HCT116 (cell line): Measurements from ENCODE around the gene MUSK. TPM values are rescaled to one million over a fixed set of nuclear protein-coding genes. Genes with fewer than 3 reads are reported as not detected.

Source experiments
- ATAC-seq: fragments of 200-7000 bp; cut with Tn5 transposase; 2 replicates; pipeline ENCODE4 v1.9.1; 2020; ENCODE audit warnings: mild to moderate bottlenecking, moderate library complexity
- BruUV-seq: library from RNA; stranded (reverse); fragments of 400-500 nt; replicated peaks from 2 replicates; lab custom pipeline; 2021; lab: Mats Ljungman, UMichigan
- CTCF ChIA-PET: fragments of 300-600 bp; sonication (Branson Sonifier 250); formaldehyde crosslinking; loops from one replicate; lab custom pipeline; 2021; ENCODE audit warnings: antibody characterized with exemption; lab: Charles Lee
- POLR2A ChIA-PET: fragments of 300-600, 350-600 bp; sonication (Branson Sonifier 250); formaldehyde crosslinking; loops from one replicate; lab custom pipeline; 2021; ENCODE audit warnings: antibody characterized with exemption; lab: Charles Lee
- RAD21 ChIA-PET, 2 experiments: fragments of 300-600 bp; sonication (Branson Sonifier 250); formaldehyde crosslinking; loops; one replicate each; lab custom pipeline; 2023; ENCODE audit warnings: low total read pairs in 2 of 2; ENCODE audit not compliant: uncharacterized antibody in 2 of 2, unreplicated experiment in 2 of 2, low non-redundant PET in 1 of 2; lab: Charles Lee
- DNase-seq: peaks from one replicate; pipeline ENCODE4 v3.0.0-alpha.2; 2010; ENCODE audit warnings: low read depth, low spot score
- H2AFZ ChIP-seq: fragments of 200-600 bp; shearing (Covaris generic), sonication (generic); 2 replicates; pipeline ENCODE4 v1.6.1; 2017; ENCODE audit warnings: low read depth, mixed run types, mixed read lengths, antibody characterized with exemption, low read length; ENCODE audit not compliant: poor library complexity, severe bottlenecking
- H3K27ac ChIP-seq: 2 replicates; pipeline ENCODE4 v1.5.1; 2012; ENCODE audit warnings: low read depth, low read length
- H3K27me3 ChIP-seq: fragments of 200-600 bp; sonication (generic); 2 replicates; pipeline ENCODE4 v1.6.1; 2016; ENCODE audit warnings: mixed run types, low read length, mixed read lengths; ENCODE audit not compliant: insufficient read depth
- H3K36me3 ChIP-seq, 2 experiments: fragments of 200-500 bp in 1 of 2; fragments of 200-600 bp in 1 of 2; sonication (Bioruptor generic) in 1 of 2; sonication (generic) in 1 of 2; 2 replicates each; pipeline versions ENCODE4 v1.5.1 to v1.6.1; 2014 to 2016; ENCODE audit warnings: low read length in 2 of 2, inconsistent platforms in 1 of 2, mixed read lengths in 1 of 2, mixed run types in 1 of 2; ENCODE audit not compliant: insufficient read depth in 2 of 2, control insufficient read depth in 1 of 2
- H3K4me1 ChIP-seq, 2 experiments: fragments of 200-600 bp in 1 of 2; sonication (generic) in 1 of 2; 2 replicates each; pipeline versions ENCODE4 v1.5.1 to v1.6.1; 2012 to 2017; ENCODE audit warnings: low read length in 2 of 2, inconsistent platforms in 1 of 2, mild to moderate bottlenecking in 1 of 2, mixed read lengths in 1 of 2, mixed run types in 1 of 2, moderate library complexity in 1 of 2; ENCODE audit not compliant: insufficient read depth in 2 of 2, control insufficient read depth in 1 of 2
- H3K4me2 ChIP-seq: fragments of 200-600 bp; sonication (generic); 2 replicates; pipeline ENCODE4 v1.6.1; 2017; ENCODE audit warnings: mixed run types, low read length, mixed read lengths
- H3K4me3 ChIP-seq, 2 experiments: fragments of 200-600 bp in 1 of 2; sonication (generic) in 1 of 2; replicated peaks in 1 of 2; 2 replicates each; pipeline ENCODE4 v1.5.1; 2011 to 2016; ENCODE audit warnings: low read length in 2 of 2, control low read depth in 1 of 2, low read depth in 1 of 2, mild to moderate bottlenecking in 1 of 2, mixed read lengths in 1 of 2, mixed run types in 1 of 2
- H3K79me2 ChIP-seq: fragments of 200-600 bp; sonication (generic); 2 replicates; pipeline ENCODE4 v1.6.1; 2017; ENCODE audit warnings: mild to moderate bottlenecking, mixed run types, low read length, moderate library complexity, mixed read lengths; ENCODE audit not compliant: insufficient read depth
- H3K9ac ChIP-seq: fragments of 200-600 bp; sonication (generic); 2 replicates; pipeline ENCODE4 v1.6.1; 2016; ENCODE audit warnings: low read length, mixed read lengths
- H3K9me2 ChIP-seq: fragments of 200-600 bp; sonication (generic), shearing (Covaris generic); 2 replicates; pipeline ENCODE4 v1.6.1; 2017; ENCODE audit warnings: mixed run types, mild to moderate bottlenecking, moderate library complexity; ENCODE audit not compliant: insufficient read depth
- H3K9me3 ChIP-seq, 2 experiments: fragments of 200-500 bp in 1 of 2; fragments of 200-600 bp in 1 of 2; sonication (Bioruptor generic) in 1 of 2; sonication (generic) in 1 of 2; 2 replicates each; pipeline ENCODE4 v1.6.1; 2014 to 2017; ENCODE audit warnings: low read length in 2 of 2, mixed read lengths in 2 of 2, inconsistent platforms in 1 of 2, low read depth in 1 of 2, mild to moderate bottlenecking in 1 of 2, mixed run types in 1 of 2, moderate library complexity in 1 of 2; ENCODE audit not compliant: control insufficient read depth in 1 of 2, insufficient read depth in 1 of 2
- H4K20me1 ChIP-seq: fragments of 200-600 bp; sonication (generic), shearing (Covaris generic); 2 replicates; pipeline ENCODE4 v1.6.1; 2017; ENCODE audit warnings: mixed run types, mild to moderate bottlenecking, moderate library complexity; ENCODE audit not compliant: insufficient read depth
- CBX3 ChIP-seq: IDR thresholded peaks from 2 replicates; pipeline ENCODE4 v1.6.1; 2012; ENCODE audit warnings: low read depth
- POLR2A ChIP-seq: IDR thresholded peaks from 2 replicates; pipeline ENCODE4 v1.7.0; 2011; ENCODE audit warnings: borderline replicate concordance; ENCODE audit not compliant: insufficient read depth, insufficient read length; ENCODE audit errors: extremely low read depth
- REST ChIP-seq: IDR thresholded peaks from 2 replicates; pipeline ENCODE4 v1.6.1; 2012; ENCODE audit warnings: low read depth
- SRF ChIP-seq: IDR thresholded peaks from 2 replicates; pipeline ENCODE4 v1.6.1; 2012; ENCODE audit warnings: low read depth
- YY1 ChIP-seq: IDR thresholded peaks from 2 replicates; pipeline ENCODE4 v1.6.1; 2011; ENCODE audit warnings: low read length, low read depth, moderate library complexity, mild to moderate bottlenecking; ENCODE audit not compliant: insufficient replicate concordance; ENCODE audit errors: extremely low read depth
- intact Hi-C: fragments of 100-400 bp; cut with micrococcal nuclease; formaldehyde crosslinking; loops from 2 replicates; pipeline ENCODE4 v1.10.0; 2022
- total RNA-seq: library from RNA; stranded (reverse); gene quantifications from one replicate; pipeline ENCODE4 v1.2.1, GENCODE V29; 2021; ENCODE audit not compliant: unreplicated experiment
- TF ChIP-seq, protein P1 (sequence below), 3 experiments: fragments of 200-600 bp in 1 of 3; sonication (generic) in 1 of 3; IDR thresholded peaks in 2 of 3; conservative IDR thresholded peaks in 1 of 3; 2 replicates each; pipeline ENCODE4 v1.5.1; 2012 to 2017; ENCODE audit warnings: low read depth in 2 of 3, low read length in 2 of 3, antibody characterized with exemption in 1 of 3, borderline replicate concordance in 1 of 3, control low read depth in 1 of 3, mild to moderate bottlenecking in 1 of 3, mixed read lengths in 1 of 3, mixed run types in 1 of 3, moderate library complexity in 1 of 3; ENCODE audit not compliant: insufficient read depth in 1 of 3

The MUSK gene
- total RNA-seq, 1 experiment from 2014 or later = not detected

GRCh38 chr9:110810262-110810976, 141.8 kb downstream of the MUSK start:
- intact Hi-C loops = no loop called here
- DNase-seq (no peak), ATAC-seq (no peak)
- Histone ChIP-seq H3K4me3 (no peak overlapping the region), H3K27me3 (no peaks in the 10 kb centered on the region), H3K9me2 (no peaks in the 10 kb centered on the region), H4K20me1 (no peaks in the 10 kb centered on the region), H3K4me1 (peaks cover 0 to 4% of the 10 kb centered on the region in 2 experiments; a peak in 1 of 4 replicates), H3K36me3 (no peaks in the 10 kb centered on the region), H2AFZ (no peak overlapping the region), H3K79me2 (no peaks in the 10 kb centered on the region), H3K9ac (no peak overlapping the region), H3K27ac (no peak overlapping the region), H3K4me2 (no peak overlapping the region), H3K9me3 (no peaks in the 10 kb centered on the region)
- no peak for TF ChIP-seq CBX3
- TF ChIP-seq SRF = no peak
- TF ChIP-seq, protein P1, sequence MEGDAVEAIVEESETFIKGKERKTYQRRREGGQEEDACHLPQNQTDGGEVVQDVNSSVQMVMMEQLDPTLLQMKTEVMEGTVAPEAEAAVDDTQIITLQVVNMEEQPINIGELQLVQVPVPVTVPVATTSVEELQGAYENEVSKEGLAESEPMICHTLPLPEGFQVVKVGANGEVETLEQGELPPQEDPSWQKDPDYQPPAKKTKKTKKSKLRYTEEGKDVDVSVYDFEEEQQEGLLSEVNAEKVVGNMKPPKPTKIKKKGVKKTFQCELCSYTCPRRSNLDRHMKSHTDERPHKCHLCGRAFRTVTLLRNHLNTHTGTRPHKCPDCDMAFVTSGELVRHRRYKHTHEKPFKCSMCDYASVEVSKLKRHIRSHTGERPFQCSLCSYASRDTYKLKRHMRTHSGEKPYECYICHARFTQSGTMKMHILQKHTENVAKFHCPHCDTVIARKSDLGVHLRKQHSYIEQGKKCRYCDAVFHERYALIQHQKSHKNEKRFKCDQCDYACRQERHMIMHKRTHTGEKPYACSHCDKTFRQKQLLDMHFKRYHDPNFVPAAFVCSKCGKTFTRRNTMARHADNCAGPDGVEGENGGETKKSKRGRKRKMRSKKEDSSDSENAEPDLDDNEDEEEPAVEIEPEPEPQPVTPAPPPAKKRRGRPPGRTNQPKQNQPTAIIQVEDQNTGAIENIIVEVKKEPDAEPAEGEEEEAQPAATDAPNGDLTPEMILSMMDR (IDR thresholded peaks at IDR 0.05 in 2 of 3, conservative IDR thresholded peaks at IDR 0.05 in 1 of 3; ENCODE audit: borderline replicate concordance in 1 of 3, insufficient read depth in 1 of 3, low read depth in 2 of 3, low read length in 2 of 3) = no peak
- no TSS peak for BruUV-seq
- ChIA-PET RAD21 (no interaction called here), POLR2A (no interaction called here), CTCF (no interaction called here)

- Histone ChIP-seq H4K20me1 (no peaks in the 10 kb centered on the region), H3K27ac (no peak overlapping the region), H3K36me3 (no peaks in the 10 kb centered on the region), H2AFZ (no peak overlapping the region), H3K4me3 (no peak overlapping the region), H3K4me2 (no peak overlapping the region), H3K27me3 (no peaks in the 10 kb centered on the region), H3K9ac (no peak overlapping the region), H3K9me3 (no peaks in the 10 kb centered on the region), H3K9me2 (no peaks in the 10 kb centered on the region), H3K4me1 (peaks cover 0 to 4% of the 10 kb centered on the region in 2 experiments; a peak in 1 of 4 replicates), H3K79me2 (no peaks in the 10 kb centered on the region)
- BruUV-seq = no TSS peak
- intact Hi-C loops = no loop called here
- TF ChIP-seq POLR2A = no peak
- no peak for TF ChIP-seq YY1
- TF ChIP-seq REST = no peak
- ATAC-seq (no peak), DNase-seq (no peak)
- ChIA-PET RAD21 (no interaction called here), POLR2A (no interaction called here), CTCF (no interaction called here)
Observed at GRCh38 chr9:110812886-110813285, 144.3 kb downstream of the MUSK start.
